Measurements from ENCODE around the gene SSC5D. TPM values are rescaled to one million over a fixed set of nuclear protein-coding genes. Genes with fewer than 3 reads are reported as not detected.
A peak's percentile ranks its signal among the peaks of the same experiment; 100 is the strongest.

The SSC5D gene
- polyA plus RNA-seq, 6 donors from 2014 or later, result 0.05 to 0.11 (median 0.09) TPM; not detected in 2

- H3K27me3 Mint-ChIP-seq, result peaks cover 14 to 62% (median 58%) of the 10 kb centered on the region in 3 donors
- DNase-seq (no peak), ATAC-seq (ENCODE audit: low read depth in 2 of 2) (no peak)
- H3K4me3 Mint-ChIP-seq, result peak overlapping the region in 1 of 8 donors; percentile 25
- peaks cover 0 to 5% (median 0%) of the 10 kb centered on the region in 7 donors for H3K9me3 Mint-ChIP-seq
- H3K36me3 Mint-ChIP-seq, result peaks cover 0 to 21% of the 10 kb centered on the region in 2 donors
- peak overlapping the region in 2 of 6 donors; percentile 62 to 87 for H3K27ac Mint-ChIP-seq
- H3K4me1 Mint-ChIP-seq, result peaks cover 2 to 13% (median 8%) of the 10 kb centered on the region in 3 donors
Measured at GRCh38 chr19:55546822-55547614, 58.8 kb downstream of the SSC5D start.

DNA sequence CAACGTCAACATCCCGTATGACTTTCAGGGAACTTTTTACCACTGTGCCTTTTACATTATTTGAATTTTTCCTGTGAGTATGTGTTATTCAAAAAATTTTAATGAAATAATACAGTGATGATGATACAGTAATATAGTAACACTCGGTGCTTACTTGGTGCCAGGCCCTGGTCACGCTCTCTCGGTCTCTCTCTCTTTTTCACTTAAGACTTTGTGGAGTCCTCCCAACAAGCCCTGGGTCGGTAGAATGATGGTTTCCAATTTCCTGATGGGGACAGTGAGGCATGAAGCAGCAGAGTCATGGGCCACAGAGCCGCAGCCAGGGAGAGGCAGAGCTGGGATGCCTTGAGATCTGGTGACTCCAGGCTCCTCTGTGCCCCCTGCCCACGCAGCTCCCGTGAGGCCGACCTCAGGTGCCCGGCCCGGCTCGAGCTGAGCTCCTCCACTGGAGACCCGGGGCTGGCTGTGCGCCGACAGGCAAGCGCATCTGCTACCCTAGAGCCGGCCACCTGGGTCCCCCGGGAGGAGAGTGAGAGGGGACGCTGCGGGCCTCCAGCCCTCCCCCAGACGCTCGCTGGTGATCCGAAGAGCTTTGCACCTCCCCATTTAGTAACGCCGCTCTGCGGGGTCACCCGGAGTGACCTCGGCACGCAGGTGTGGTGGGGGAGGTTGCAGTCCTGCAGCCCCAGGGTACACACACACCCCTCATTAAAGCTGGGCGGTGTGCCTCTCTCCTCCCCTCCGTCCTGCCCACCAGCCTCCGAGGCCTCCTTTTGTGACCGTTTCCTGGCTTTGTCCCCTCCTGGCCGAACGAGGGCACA lies 61.5 kb downstream of the SSC5D start:
- Mint-ChIP-seq H3K36me3 (peaks cover 0 to 14% of the 10 kb centered on the region in 2 donors), H3K9me3 (peaks cover 0 to 2% (median 0%) of the 10 kb centered on the region in 7 donors), H3K4me3 (no peak overlapping the region), H3K27me3 (peaks cover 7 to 72% (median 60%) of the 10 kb centered on the region in 3 donors), H3K4me1 (peaks cover 2 to 13% (median 8%) of the 10 kb centered on the region in 3 donors), H3K27ac (no peak overlapping the region)
- ATAC-seq (ENCODE audit: low read depth in 2 of 2) (no peak), DNase-seq (no peak)

GRCh38 chr19:55550321-55550650 lies 62.0 kb downstream of the SSC5D start:
- H3K4me1 Mint-ChIP-seq, result peaks cover 0 to 13% (median 8%) of the 10 kb centered on the region in 3 donors
- peaks cover 0 to 10% of the 10 kb centered on the region in 2 donors for H3K36me3 Mint-ChIP-seq
- H3K27me3 Mint-ChIP-seq, result peaks cover 7 to 68% (median 60%) of the 10 kb centered on the region in 3 donors
- peaks cover 0 to 2% (median 0%) of the 10 kb centered on the region in 7 donors for H3K9me3 Mint-ChIP-seq
- no peak for ATAC-seq (ENCODE audit: low read depth in 2 of 2)
- DNase-seq, result no peak
- H3K4me3 Mint-ChIP-seq, result peak overlapping the region in 1 of 8 donors; percentile 40
- no peak overlapping the region for H3K27ac Mint-ChIP-seq

- H3K9me3 Mint-ChIP-seq, result peaks cover 0 to 2% (median 0%) of the 10 kb centered on the region in 7 donors
- H3K36me3 Mint-ChIP-seq, result no peaks in the 10 kb centered on the region
- DNase-seq (no peak), ATAC-seq (ENCODE audit: low read depth in 2 of 2) (no peak)
- peaks cover 7 to 55% (median 43%) of the 10 kb centered on the region in 3 donors for H3K27me3 Mint-ChIP-seq
- no peak overlapping the region for H3K4me3 Mint-ChIP-seq
- H3K4me1 Mint-ChIP-seq, result peaks cover 0 to 8% (median 7%) of the 10 kb centered on the region in 3 donors
- peak overlapping the region in 1 of 6 donors; percentile 65 for H3K27ac Mint-ChIP-seq
Measured at GRCh38 chr19:55552206-55552605, 64.0 kb downstream of the SSC5D start.

DNA sequence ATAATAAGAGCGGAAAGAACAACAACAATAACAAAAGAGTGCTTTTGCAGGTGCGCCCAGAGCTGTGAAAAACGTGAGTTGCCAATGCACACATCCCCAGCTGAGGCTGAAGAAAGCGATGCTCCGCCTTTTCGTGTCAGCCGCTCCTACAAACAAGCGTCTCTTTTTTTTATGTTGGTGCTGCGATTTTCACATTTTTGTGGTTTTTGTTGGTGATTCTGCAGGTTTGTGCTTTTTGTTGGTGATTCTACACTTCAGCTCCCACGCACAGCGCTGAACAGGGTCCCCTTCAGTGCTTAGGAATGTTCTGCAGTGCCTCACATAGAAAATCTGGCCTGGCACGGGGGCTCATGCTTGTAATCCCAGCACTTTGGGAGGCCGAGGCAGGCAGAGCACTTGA lies 64.4 kb downstream of the SSC5D start:
- H3K9me3 Mint-ChIP-seq, result peaks cover 0 to 2% (median 0%) of the 10 kb centered on the region in 7 donors
- H3K4me3 Mint-ChIP-seq, result no peak overlapping the region
- peaks cover 7 to 55% (median 39%) of the 10 kb centered on the region in 3 donors for H3K27me3 Mint-ChIP-seq
- H3K4me1 Mint-ChIP-seq, result peaks cover 0 to 8% (median 4%) of the 10 kb centered on the region in 3 donors
- ATAC-seq (ENCODE audit: low read depth in 2 of 2) (no peak), DNase-seq (no peak)
- H3K36me3 Mint-ChIP-seq, result no peaks in the 10 kb centered on the region
- peak overlapping the region in 1 of 6 donors; percentile 65 for H3K27ac Mint-ChIP-seq

DNA sequence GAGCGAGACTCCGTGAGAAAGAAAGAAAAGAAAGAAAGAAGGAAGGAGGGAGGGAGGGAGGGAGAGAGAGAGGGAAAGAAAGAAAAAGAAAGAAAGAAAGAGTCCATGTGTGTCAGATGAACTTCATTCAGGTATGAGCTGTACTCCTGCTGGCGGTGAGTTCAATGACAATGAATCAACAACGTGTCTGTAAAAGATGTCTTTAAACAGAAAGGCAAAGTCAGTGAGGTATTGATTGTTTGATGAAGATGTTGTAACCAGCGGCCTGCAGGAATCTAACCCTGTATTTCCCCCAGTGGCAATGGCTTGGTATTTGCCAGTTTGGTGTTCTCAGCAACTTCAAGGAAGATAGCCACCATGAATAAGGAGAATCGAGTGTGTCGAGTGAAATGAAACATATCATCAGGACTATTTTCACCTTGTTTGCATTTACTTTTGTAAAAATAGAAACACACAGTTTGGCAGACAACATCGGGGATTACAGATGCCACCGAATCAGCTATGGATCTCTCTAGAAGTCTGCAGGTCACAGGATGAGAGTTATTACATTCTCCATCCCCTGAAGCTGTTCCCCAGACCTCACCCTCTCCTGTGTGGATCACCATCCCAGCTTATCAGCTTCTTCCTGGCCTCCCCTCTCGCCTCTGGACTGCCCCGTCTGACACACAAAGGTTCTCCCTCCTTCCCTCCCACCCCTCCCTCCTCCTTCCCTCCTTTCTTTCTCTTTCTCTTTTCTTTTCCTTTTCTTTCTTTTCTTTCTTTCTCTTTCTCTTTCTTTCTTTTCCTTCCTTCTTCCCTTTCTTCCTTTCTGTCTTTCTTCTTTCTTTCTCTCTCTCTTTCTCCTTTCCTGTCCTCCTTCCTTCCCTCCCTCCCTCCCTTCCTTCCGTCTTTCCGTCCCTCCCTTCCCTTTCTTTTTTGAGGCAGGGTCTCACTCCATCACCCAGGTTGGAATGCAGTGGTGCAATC lies 65.3 kb downstream of the SSC5D start:
- ATAC-seq (ENCODE audit: low read depth in 2 of 2) (no peak), DNase-seq (no peak)
- Mint-ChIP-seq H3K4me3 (no peak overlapping the region), H3K9me3 (peaks cover 0 to 2% (median 0%) of the 10 kb centered on the region in 7 donors), H3K27ac (no peak overlapping the region), H3K36me3 (no peaks in the 10 kb centered on the region), H3K4me1 (peaks cover 0 to 8% (median 4%) of the 10 kb centered on the region in 3 donors), H3K27me3 (peaks cover 4 to 50% (median 32%) of the 10 kb centered on the region in 3 donors)

- Mint-ChIP-seq H3K27me3 (peaks cover 3 to 49% (median 35%) of the 10 kb centered on the region in 3 donors), H3K4me3 (no peak overlapping the region), H3K36me3 (no peaks in the 10 kb centered on the region), H3K27ac (peak overlapping the region in 1 of 6 donors; percentile 80), H3K4me1 (peaks cover 0 to 8% (median 4%) of the 10 kb centered on the region in 3 donors), H3K9me3 (peaks cover 0 to 2% (median 0%) of the 10 kb centered on the region in 7 donors)
- ATAC-seq (ENCODE audit: low read depth in 2 of 2) (no peak), DNase-seq (no peak)
Measured at GRCh38 chr19:55554302-55554701, 66.1 kb downstream of the SSC5D start.

DNA sequence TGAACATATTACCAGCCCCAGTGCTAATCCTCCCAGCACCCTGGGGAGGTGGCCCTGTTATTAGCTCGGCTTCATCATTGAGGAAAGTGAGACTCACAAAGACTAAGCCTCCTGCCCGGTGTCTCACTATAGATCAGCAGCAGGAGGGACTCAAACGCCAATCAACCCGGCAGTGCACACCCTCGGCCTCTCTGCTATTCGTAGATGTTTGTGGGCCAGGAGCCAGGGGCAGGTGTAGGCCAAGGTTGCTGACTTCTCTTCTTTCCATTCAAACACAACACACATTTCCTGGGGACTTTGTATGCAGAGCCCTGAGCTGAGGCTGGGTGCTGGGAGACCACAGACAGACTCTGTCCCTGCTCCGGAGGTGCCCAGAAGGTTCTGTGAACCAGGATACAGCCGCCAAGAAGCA lies 66.5 kb downstream of the SSC5D start:
- DNase-seq, result no peak
- H3K27ac Mint-ChIP-seq, result peak overlapping the region in 1 of 6 donors; percentile 80
- ATAC-seq (ENCODE audit: low read depth in 2 of 2), result no peak
- peaks cover 0 to 2% (median 0%) of the 10 kb centered on the region in 7 donors for H3K9me3 Mint-ChIP-seq
- H3K27me3 Mint-ChIP-seq, result peaks cover 0 to 45% (median 36%) of the 10 kb centered on the region in 3 donors
- no peaks in the 10 kb centered on the region for H3K36me3 Mint-ChIP-seq
- no peak overlapping the region for H3K4me3 Mint-ChIP-seq
- H3K4me1 Mint-ChIP-seq, result peaks cover 0 to 5% (median 0%) of the 10 kb centered on the region in 3 donors

- H3K27ac Mint-ChIP-seq, result no peak overlapping the region
- ATAC-seq (ENCODE audit: low read depth in 2 of 2) (no peak), DNase-seq (no peak)
- peaks cover 0 to 4% of the 10 kb centered on the region in 2 donors for H3K36me3 Mint-ChIP-seq
- peaks cover 0 to 7% (median 2%) of the 10 kb centered on the region in 7 donors for H3K9me3 Mint-ChIP-seq
- no peaks in the 10 kb centered on the region for H3K4me1 Mint-ChIP-seq
- peaks cover 4 to 33% (median 32%) of the 10 kb centered on the region in 3 donors for H3K27me3 Mint-ChIP-seq
- H3K4me3 Mint-ChIP-seq, result no peak overlapping the region
Measured at GRCh38 chr19:55559684-55560083, 71.4 kb downstream of the SSC5D start.

- no peaks in the 10 kb centered on the region for H3K4me1 Mint-ChIP-seq
- peak overlapping the region in 1 of 8 donors; percentile 47 for H3K4me3 Mint-ChIP-seq
- peaks cover 0 to 4% of the 10 kb centered on the region in 2 donors for H3K36me3 Mint-ChIP-seq
- peaks cover 0 to 13% (median 2%) of the 10 kb centered on the region in 7 donors for H3K9me3 Mint-ChIP-seq
- no peak for ATAC-seq (ENCODE audit: low read depth in 2 of 2)
- no peak for DNase-seq
- H3K27ac Mint-ChIP-seq, result no peak overlapping the region
- peaks cover 13 to 47% (median 30%) of the 10 kb centered on the region in 3 donors for H3K27me3 Mint-ChIP-seq
Measured at GRCh38 chr19:55563261-55563690, 75.0 kb downstream of the SSC5D start.

- Mint-ChIP-seq H3K27ac (no peak overlapping the region), H3K27me3 (peaks cover 13 to 29% (median 21%) of the 10 kb centered on the region in 3 donors), H3K4me3 (no peak overlapping the region), H3K4me1 (no peaks in the 10 kb centered on the region), H3K9me3 (peaks cover 0 to 6% (median 0%) of the 10 kb centered on the region in 7 donors), H3K36me3 (no peaks in the 10 kb centered on the region)
- ATAC-seq (ENCODE audit: low read depth in 2 of 2), result no peak
- DNase-seq, result no peak
Measured at GRCh38 chr19:55566823-55567222, 78.6 kb downstream of the SSC5D start.

- Mint-ChIP-seq H3K27ac (no peak overlapping the region), H3K36me3 (no peaks in the 10 kb centered on the region), H3K27me3 (peaks cover 13 to 29% (median 21%) of the 10 kb centered on the region in 3 donors), H3K9me3 (peaks cover 0 to 6% (median 0%) of the 10 kb centered on the region in 7 donors), H3K4me3 (no peak overlapping the region), H3K4me1 (no peaks in the 10 kb centered on the region)
- ATAC-seq (ENCODE audit: low read depth in 2 of 2) (no peak), DNase-seq (no peak)
Measured at GRCh38 chr19:55567708-55568328, 79.6 kb downstream of the SSC5D start.

Data from naive B cell (primary cell).